UCSD-AML1 (cell line): ENCODE data around the gene GRM6.

ENCODE experiments used
- DNase-seq: peaks from one replicate; lab custom pipeline; 2025; ENCODE audit not compliant: unreplicated experiment; lab: John Stamatoyannopoulos, UW

The GRM6 gene

GRCh38 chr5:178984145-178985072 is 10.7 kb downstream of the GRM6 start:
- DNase-seq: no peak

DNA sequence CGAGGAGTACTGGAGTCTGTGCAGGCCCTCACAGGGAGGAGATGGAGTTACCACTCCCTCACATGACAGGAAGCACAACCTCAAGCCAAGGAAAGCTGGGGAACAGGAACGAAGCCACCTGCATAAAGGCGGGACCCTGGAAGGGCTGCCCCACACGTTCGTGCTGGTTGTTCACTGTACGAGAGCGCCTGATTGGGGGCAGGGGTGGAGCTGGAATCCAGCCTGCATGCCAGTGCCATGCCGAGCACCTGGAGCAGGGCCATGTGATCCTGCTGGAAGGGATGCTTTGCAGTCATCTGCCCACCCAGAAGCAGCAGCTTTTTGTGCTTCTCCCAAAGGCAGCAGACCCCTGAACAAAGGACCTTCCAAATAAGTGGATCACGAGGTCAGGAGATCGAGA is 11.4 kb downstream of the GRM6 start:
- DNase-seq: no peak

DNA sequence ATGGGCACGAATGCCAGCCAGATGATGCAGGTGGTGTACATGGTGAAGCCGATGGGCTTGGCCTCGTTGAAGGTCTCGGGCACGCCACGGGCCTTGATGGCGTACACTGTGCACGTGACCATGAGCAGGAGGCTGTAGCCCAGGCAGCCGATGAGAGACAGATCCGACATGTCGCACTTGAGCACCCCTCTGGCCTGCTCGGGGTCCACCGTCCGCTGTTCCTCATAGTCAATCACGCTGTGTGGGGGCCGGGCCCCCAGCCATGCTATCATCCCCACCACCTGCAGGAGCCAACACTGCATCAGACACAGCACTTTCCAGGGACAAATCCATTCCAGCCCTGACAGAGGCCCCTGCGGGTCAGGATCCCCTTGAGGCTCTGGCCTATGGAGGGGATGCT is 12.2 kb downstream of the GRM6 start:
- DNase-seq: no peak

- DNase-seq: no peak
These were observed 13.7 kb downstream of the GRM6 start for GRCh38 chr5:178981381-178981780.

DNA sequence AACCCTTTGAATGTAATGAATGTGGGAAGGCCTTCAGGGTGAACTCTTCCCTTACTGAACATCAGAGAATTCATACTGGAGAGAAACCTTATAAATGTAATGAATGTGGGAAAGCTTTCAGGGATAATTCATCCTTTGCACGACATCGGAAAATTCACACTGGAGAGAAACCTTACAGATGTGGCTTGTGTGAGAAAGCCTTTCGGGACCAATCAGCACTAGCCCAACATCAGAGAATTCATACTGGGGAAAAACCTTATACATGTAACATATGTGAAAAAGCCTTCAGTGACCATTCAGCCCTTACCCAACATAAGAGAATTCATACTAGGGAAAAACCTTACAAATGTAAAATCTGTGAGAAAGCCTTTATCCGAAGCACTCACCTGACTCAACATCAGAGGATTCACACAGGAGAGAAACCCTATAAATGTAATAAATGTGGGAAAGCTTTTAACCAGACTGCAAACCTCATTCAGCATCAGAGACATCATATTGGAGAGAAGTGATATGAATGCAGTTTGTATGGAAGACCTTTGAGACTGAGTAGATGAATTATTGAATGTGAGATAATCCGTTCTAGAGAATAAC is 29.6 kb downstream of the GRM6 start:
- no peak for DNase-seq

- no peak for DNase-seq
These were observed 53.8 kb downstream of the GRM6 start for GRCh38 chr5:178941361-178941760.

DNA sequence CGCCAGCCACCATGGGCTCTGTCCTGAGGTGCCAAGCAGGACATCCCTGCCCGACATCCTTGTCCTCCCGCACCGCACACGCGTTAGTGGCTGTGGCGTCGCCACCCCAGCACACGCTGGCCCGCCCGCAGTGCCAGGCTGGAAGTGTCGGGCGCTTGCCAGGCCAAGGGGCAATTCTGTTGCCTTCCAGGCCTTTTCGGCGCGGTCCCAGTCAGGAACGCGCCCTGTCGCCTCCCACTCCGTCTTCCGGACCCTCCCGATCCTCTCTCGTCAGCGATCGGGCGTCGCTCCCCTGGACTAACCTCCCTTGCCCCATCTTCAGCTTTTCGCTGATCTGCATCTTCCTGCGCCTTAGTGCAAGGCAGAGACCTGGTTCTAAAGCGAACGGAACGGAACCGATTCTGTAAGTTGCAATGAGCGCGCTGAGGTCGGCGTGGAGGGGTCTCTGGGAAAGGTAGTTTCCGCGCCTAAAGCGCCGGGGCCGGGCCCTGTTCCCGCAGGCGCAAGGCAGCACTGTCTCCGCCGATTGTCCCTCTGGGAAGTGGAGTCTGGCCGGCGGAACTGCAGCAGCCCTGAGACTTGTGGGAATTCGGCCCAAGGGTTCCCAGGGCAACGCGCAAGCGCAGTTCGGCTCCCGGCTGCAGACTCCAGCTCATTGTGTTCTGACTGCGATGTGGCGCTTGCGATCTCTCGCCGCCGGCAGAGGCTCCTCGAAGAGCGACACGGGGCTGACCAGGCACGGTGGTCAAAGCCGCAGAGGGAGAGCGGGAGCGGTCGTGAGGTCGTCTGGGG is 54.4 kb downstream of the GRM6 start, which contains the start of gene ZNF454:
ZNF454 (plus strand) TSS at position 630 of the 792 bp plus-strand sequence. CDS start 1,594 bp downstream, outside the sequence.
- DNase-seq: no peak

DNA sequence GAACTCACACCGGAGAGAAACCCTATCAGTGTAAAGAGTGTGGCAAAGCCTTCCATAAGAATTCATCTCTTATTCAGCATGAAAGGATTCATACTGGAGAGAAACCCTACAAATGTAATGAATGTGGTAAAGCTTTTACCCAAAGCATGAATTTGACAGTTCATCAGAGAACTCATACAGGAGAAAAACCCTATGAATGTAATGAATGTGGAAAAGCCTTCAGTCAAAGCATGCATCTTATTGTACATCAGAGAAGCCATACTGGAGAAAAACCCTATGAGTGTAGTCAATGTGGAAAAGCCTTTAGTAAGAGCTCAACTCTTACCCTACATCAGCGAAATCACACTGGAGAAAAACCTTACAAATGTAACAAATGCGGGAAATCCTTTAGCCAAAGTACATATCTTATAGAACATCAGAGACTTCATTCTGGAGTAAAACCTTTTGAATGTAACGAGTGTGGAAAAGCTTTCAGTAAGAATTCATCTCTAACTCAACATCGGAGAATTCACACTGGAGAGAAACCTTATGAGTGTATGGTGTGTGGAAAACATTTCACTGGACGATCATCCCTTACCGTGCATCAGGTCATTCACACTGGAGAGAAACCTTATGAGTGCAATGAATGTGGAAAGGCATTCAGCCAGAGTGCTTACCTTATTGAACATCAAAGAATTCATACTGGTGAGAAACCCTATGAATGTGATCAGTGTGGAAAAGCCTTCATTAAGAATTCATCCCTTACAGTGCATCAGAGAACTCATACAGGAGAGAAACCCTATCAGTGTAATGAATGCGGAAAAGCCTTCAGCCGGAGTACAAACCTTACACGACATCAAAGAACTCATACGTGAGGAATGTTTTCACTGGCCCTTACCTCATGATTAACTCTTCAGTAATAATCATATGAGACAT is 63.0 kb downstream of the GRM6 start:
- DNase-seq: no peak
